ENCODE data around the gene SMARCE1. TPM values are rescaled to one million over a fixed set of nuclear protein-coding genes. Genes with fewer than 3 reads are reported as not detected.

The SMARCE1 gene
- polyA plus RNA-seq, 1 donor from 2014 or later: 248 TPM

- no peaks in the 10 kb centered on the region for H3K79me2 ChIP-seq (replicated peaks; ENCODE audit: insufficient read depth, low read length)
- no peaks in the 10 kb centered on the region for H3K36me3 ChIP-seq (ENCODE audit: insufficient read depth, low read length)
- no peaks in the 10 kb centered on the region for H3K9me3 ChIP-seq (ENCODE audit: low read length)
- no peak overlapping the region for H2AFZ ChIP-seq (ENCODE audit: low read depth, low read length)
- no peaks in the 10 kb centered on the region for H4K20me1 ChIP-seq (ENCODE audit: insufficient read depth)
- H3K9ac ChIP-seq (ENCODE audit: low read length): no peak overlapping the region
- H3K4me3 ChIP-seq (ENCODE audit: low read length): no peak overlapping the region
- H3K4me2 ChIP-seq (ENCODE audit: low read length): no peak overlapping the region
- H3K27me3 ChIP-seq (ENCODE audit: insufficient read depth, low read depth, low read length): no peaks in the 10 kb centered on the region
- H3K27ac ChIP-seq (ENCODE audit: low read length): no peak overlapping the region
- H3K9me2 ChIP-seq (ENCODE audit: insufficient read depth, low read length): no peaks in the 10 kb centered on the region
- no peaks in the 10 kb centered on the region for H3F3A ChIP-seq (ENCODE audit: insufficient read depth, low read length, poor library complexity, severe bottlenecking)
- no peak for TF ChIP-seq EP300 (conservative IDR thresholded peaks at IDR 0.05; ENCODE audit: poor library complexity, severe bottlenecking)
- TF ChIP-seq CTCF (IDR thresholded peaks at IDR 0.05; ENCODE audit: poor library complexity, severe bottlenecking): no peak
- no peak for TF ChIP-seq EZH2 (IDR thresholded peaks at IDR 0.05; ENCODE audit: borderline replicate concordance, insufficient read depth, low read length, poor library complexity, severe bottlenecking)
- TF ChIP-seq SMC3 (conservative IDR thresholded peaks at IDR 0.05; ENCODE audit: poor library complexity): no peak
- no peak for TF ChIP-seq RAD21 (conservative IDR thresholded peaks at IDR 0.05)
- no peak for TF ChIP-seq REST (IDR thresholded peaks at IDR 0.05; ENCODE audit: borderline replicate concordance)
- TF ChIP-seq POLR2AphosphoS5 (IDR thresholded peaks at IDR 0.05): no peak
- no peak for TF ChIP-seq TAF1 (IDR thresholded peaks at IDR 0.05; ENCODE audit: low read depth)
- no peak for TF ChIP-seq MXI1 (conservative IDR thresholded peaks at IDR 0.05; ENCODE audit: poor library complexity, severe bottlenecking)
Observed at GRCh38 chr17:40579471-40579870, 68.1 kb downstream of the SMARCE1 start.

- Histone ChIP-seq H3K4me3 (ENCODE audit: low read length) (no peak overlapping the region), H3K27ac (ENCODE audit: low read length) (no peak overlapping the region), H3K36me3 (ENCODE audit: insufficient read depth, low read length) (no peaks in the 10 kb centered on the region), H2AFZ (ENCODE audit: low read depth, low read length) (no peak overlapping the region), H3K9me3 (ENCODE audit: low read length) (no peaks in the 10 kb centered on the region), H3K4me2 (ENCODE audit: low read length) (no peak overlapping the region), H3K27me3 (ENCODE audit: insufficient read depth, low read depth, low read length) (no peaks in the 10 kb centered on the region), H4K20me1 (ENCODE audit: insufficient read depth) (no peaks in the 10 kb centered on the region), H3F3A (ENCODE audit: insufficient read depth, low read length, poor library complexity, severe bottlenecking) (no peaks in the 10 kb centered on the region), H3K79me2 (replicated peaks; ENCODE audit: insufficient read depth, low read length) (no peaks in the 10 kb centered on the region), H3K9ac (ENCODE audit: low read length) (no peak overlapping the region), H3K9me2 (ENCODE audit: insufficient read depth, low read length) (no peaks in the 10 kb centered on the region)
- TF ChIP-seq MXI1 (conservative IDR thresholded peaks at IDR 0.05; ENCODE audit: poor library complexity, severe bottlenecking) (no peak), RAD21 (conservative IDR thresholded peaks at IDR 0.05) (no peak)
Observed at GRCh38 chr17:40577611-40578065, 70.0 kb downstream of the SMARCE1 start.
